ENCODE results near the gene PLEKHM3. TPM values are rescaled to one million over a fixed set of nuclear protein-coding genes. Genes with fewer than 3 reads are reported as not detected.

The PLEKHM3 gene
- polyA plus RNA-seq, 12 donors, result 6.5 to 11.7 (median 8.1) TPM; not detected in 1

GRCh38 chr2:207861789-207862188 is 163.5 kb downstream of the PLEKHM3 start:
- no peak for DNase-seq

GRCh38 chr2:207860685-207861084 is 164.6 kb downstream of the PLEKHM3 start:
- DNase-seq, result no peak

- no peak for DNase-seq
Measured at GRCh38 chr2:207855591-207855990, 169.7 kb downstream of the PLEKHM3 start.

- no peak for DNase-seq
Measured at GRCh38 chr2:207854484-207855440, 170.6 kb downstream of the PLEKHM3 start.

- DNase-seq, result no peak
Measured at GRCh38 chr2:207852791-207853190, 172.5 kb downstream of the PLEKHM3 start.

- no peak for DNase-seq
Measured at GRCh38 chr2:207849443-207849842, 175.9 kb downstream of the PLEKHM3 start.

GRCh38 chr2:207848545-207848928 is 176.8 kb downstream of the PLEKHM3 start:
- DNase-seq, result no peak

GRCh38 chr2:207847807-207848544 is 177.4 kb downstream of the PLEKHM3 start:
- peak; percentile 18 for DNase-seq

GRCh38 chr2:207847098-207847806 is 178.1 kb downstream of the PLEKHM3 start:
- no peak for DNase-seq

GRCh38 chr2:207845202-207845864 is 180.0 kb downstream of the PLEKHM3 start:
- DNase-seq, result no peak

- DNase-seq, result no peak
Measured at GRCh38 chr2:207844648-207845047, 180.7 kb downstream of the PLEKHM3 start.

GRCh38 chr2:207840101-207840500 is 185.2 kb downstream of the PLEKHM3 start:
- no peak for DNase-seq

- no peak for DNase-seq
Measured at GRCh38 chr2:207839575-207839974, 185.8 kb downstream of the PLEKHM3 start.

GRCh38 chr2:207839028-207839427 is 186.3 kb downstream of the PLEKHM3 start:
- no peak for DNase-seq

GRCh38 chr2:207836521-207837133 is 188.7 kb downstream of the PLEKHM3 start:
- DNase-seq, result no peak

GRCh38 chr2:207835805-207836204 is 189.5 kb downstream of the PLEKHM3 start:
- no peak for DNase-seq

- DNase-seq, result no peak
Measured at GRCh38 chr2:207833251-207833751, 192.0 kb downstream of the PLEKHM3 start.

- no peak for DNase-seq
Measured at GRCh38 chr2:207831584-207832248, 193.6 kb downstream of the PLEKHM3 start.

- no peak for DNase-seq
Measured at GRCh38 chr2:207830778-207831438, 194.4 kb downstream of the PLEKHM3 start.

All from muscle of arm (tissue), 12 donors.